Stimulated activated CD4-positive, alpha-beta T cell treated with anti-CD3 and anti-CD28 coated beads, Interleukin-2, amount 100 ng/mL, for 4 hours (primary cell): ENCODE measurements around the gene PTS.

ENCODE experiments used
- DNase-seq: peaks from one replicate; pipeline ENCODE4 v3.0.0-alpha.2; 2020; ENCODE audit warnings: low read depth

The PTS gene

DNA sequence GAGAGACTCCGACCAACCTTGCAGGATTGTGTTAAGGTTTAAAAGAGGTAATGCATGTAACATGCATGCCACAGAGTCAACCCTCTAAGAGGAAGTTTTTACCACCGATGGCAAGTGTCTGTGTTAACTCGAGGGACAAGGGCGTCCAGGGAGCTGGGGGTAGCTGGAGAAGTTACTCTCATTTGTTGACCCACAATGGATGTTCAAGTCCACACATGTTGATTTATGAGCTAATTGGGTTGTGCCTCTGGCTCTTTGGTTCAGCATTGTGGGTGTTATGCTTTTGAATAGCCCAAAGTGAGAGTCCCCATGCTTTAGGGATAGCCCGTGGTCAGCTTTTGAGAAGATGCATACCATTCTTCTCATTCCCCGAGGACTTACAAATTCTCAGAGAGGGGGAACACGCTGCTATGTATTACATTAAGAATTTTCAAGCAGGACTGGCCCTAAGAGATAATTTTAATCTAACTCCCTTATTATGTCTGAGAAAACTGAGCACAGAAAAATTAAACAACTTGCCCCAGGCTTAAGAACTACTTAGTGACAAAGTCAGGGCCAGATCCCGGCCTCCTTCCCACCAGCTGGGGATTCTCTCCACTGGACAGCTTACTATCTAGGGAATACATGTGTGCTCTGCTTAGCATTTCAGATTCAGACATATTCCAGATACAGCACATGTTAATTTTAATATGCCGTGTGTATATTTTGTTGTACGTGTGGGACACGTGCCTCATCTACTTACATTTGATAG, 39.6 kb downstream of the PTS start:
- no peak for DNase-seq

GRCh38 chr11:112266410-112266778, 40.2 kb downstream of the PTS start:
- no peak for DNase-seq

DNA sequence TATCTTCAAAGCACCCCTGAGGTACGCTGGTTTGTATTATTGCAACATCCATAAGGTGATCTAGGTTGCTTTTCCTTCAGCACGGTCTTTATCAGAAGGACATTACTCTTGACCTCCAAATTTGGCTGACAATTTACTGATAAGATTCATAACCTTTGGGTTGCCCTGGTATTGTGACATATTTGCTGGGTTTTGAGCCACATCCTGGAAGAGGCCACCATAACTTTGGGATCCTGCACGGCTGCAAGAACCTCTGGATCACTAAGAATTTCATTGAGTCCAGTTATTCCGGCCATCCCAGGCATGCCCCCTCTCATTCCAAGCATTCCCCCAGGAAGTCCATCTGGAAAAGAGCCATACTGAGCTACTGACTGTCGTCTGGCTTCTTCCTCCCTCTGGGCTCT, 41.0 kb downstream of the PTS start:
- no peak for DNase-seq

DNA sequence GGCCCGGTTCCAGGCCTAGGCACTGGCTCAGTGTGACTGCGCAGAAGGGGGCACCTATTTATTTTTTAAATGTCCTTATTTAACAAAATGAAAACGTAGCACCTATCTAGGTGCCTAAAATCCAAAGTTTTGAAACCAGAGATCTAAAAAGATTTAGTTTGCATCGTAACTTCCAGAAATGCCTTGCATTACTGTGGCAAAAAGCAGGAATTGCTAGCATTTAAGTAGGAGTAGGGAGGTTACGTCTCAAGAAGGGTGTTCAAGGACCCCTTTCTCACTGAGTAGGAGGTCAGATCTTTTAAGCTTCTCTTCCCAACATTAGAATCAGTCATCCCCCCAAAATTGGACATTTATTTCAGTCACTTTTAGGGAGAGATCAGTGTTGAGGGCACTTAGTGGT, 42.2 kb downstream of the PTS start:
- no peak for DNase-seq

GRCh38 chr11:112269139-112269538, 42.9 kb downstream of the PTS start:
- no peak for DNase-seq

DNA sequence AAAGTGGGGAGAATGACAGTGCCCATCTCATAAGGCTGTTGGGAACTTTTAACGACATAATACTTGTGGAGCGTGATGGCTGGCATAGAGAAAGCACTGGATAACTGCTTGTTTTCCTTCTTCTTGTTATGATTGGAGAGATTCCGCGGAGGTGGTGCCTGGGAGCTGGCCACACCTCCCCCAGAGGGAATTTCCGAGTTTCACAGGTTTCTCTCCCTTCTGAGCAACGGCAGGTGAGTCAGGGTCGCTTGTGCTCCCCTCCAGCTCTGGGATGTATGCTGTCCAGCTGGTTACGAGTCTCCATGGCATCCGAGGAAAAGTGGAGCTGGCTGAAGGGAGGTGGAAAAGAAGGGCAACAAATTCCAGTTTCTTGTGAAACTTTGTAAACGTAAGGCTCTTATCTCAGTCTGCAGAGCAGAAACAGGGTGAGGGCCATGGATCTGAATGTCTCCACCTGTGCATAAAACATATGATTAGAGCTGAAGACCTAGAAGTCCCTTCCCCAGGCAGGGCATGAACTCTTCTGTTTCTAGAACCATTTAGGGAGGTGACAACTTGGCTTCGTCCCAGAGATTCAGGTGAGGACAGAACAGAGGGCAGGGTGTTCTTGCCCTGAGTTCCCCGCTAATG, 44.4 kb downstream of the PTS start:
- DNase-seq = no peak

DNA sequence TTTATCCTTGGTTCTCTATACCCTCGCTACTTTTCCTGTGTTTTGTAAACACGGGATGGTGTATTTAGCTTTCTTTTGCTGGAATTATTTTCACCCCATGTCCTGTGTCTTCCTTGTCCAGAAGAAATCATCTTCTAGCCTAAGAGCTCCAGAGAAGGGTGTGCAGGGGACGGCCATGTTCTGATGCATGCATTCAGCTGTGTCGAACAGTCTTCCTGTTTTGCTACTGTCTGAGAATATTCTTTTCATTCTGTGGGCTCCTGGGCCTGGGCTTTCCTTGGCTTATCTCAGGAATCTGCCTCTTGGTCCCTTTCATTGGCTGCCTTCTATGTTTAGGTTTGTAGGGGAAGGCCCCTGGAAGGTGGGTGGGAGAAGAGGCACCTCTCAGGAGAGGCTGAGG, 45.0 kb downstream of the PTS start:
- DNase-seq = no peak

GRCh38 chr11:112273066-112273465, 46.8 kb downstream of the PTS start:
- no peak for DNase-seq

- no peak for DNase-seq
These were observed 48.0 kb downstream of the PTS start for GRCh38 chr11:112274007-112274783.

DNA sequence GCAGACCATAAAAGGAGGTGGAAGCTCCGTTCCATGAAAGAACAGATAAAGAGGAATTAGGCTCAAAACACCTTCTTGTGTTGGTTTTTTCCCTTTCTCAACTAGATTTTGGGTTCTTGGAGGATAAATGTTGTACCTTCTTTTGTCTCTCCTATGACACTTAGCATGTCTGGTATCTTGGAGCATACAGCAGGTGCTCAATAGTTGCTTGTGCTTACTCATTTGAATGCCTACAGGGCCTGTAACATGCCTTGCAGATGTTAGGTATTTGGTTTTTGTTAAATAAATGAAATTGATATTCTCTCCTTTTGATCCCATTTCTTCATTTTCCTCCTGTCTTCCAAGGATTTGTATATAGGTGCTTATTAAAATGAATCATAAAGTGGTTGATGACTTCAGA, 50.8 kb downstream of the PTS start:
- DNase-seq = no peak

DNA sequence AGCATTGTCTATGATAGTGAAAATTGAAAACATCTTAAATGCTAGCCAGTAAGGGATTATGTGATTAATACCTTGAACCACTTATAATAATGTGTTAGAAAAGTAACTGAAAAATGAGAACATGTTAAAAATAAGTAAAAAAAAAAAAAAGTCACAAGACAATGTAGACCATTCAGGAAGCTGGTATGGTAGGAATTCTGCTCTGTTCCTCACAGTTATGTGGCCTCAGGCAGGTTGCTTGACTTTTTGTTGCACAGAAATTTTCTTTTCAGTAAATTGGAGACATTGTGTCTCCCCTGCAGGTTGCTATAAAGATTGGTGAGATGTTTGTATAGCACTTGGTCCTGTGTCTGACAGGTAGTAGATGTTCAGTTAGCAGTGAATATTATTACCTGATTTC, 51.7 kb downstream of the PTS start:
- no peak for DNase-seq

GRCh38 chr11:112278803-112279202, 52.6 kb downstream of the PTS start:
- no peak for DNase-seq

DNA sequence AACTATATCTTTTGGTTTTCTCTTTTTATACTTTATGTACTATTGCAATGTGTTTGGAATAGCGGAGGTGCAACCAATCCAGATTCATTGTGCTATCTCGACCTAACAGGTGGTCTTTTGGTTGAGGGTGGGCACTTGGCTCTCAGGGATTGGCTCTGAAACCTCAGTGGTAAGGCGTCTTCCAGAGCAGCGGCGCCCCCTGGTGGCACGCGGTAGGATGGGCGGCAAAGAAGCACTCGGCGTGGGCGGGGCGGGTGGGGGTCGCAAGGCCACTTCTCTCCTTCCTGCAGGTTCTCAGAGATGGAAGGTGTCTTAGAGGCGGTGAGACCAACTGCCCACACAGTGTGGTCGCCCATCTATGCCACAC, 53.7 kb downstream of the PTS start:
- DNase-seq = peak; percentile 61

DNA sequence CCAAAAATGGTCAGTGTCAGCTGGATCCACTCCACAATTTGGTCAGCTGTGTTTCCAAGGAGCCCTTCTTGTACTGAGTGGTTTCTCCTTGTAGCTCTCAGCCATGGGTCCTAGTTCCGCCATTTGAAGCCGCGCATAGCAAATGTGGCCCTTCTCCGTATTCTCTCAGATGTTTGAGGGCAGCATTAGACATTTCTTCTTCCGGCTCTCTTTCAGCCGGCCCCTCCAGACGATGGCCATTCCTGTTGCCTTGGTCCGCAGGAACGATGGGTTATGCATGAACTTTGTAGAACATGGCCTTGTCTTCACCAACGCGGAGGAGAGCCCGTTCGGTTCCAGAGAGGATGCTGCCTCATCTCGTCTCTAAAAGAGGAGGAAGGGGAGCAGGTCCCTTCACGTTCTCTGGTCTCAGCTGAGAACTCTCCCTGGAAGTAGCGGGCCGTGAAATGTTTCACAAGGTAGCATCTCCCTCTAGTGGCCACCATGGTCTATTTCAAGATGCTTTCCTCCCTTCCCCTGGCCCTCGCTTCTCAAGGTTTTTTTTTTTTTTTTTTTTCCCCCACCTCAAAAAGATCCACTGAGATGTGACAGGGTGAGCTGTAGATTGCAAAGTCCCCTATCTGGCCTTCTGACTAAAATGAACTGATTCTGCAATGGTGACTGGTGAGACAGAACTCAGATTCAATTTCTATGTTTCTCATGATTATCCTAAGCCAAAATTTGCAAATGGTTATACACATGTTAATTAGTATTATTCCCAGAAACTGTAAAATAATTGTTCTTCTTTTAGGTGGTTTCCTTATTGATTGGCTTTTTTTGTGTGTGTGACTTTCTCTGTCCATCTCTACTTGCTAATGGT, 54.3 kb downstream of the PTS start:
- peak; percentile 62 for DNase-seq

DNA sequence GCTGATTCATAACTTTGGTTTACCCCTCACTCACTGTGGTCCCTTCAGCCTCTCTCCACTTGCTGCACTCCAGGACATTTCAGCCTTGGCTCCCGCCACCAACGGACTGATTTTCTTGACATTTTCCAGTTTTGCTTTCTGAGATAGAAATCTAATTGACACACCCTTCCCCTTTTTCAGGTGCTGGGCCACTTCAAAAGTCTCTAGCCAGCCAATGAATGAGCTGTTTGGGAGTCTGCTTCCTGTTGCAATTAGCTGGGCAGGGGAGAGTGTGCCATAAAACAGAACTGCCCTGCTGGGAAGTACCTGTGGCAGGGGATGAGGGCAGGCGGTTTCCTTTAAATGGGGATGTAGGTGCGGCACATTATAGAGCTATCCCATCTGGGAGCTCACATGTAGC, 55.5 kb downstream of the PTS start:
- DNase-seq = no peak
